Glutamatergic neuron (in vitro differentiated cells): ENCODE results near the gene MMP25. TPM values are rescaled to one million over a fixed set of nuclear protein-coding genes. Genes with fewer than 3 reads are reported as not detected.

Experiments used
- DNase-seq: peaks from one replicate; pipeline ENCODE4 v3.0.0; 2022
- H3K27ac Mint-ChIP-seq: one replicate; pipeline ENCODE4 v1.8.0; 2020; ENCODE audit warnings: mild to moderate bottlenecking, mixed read lengths, inconsistent platforms; ENCODE audit not compliant: unreplicated experiment
- H3K27me3 Mint-ChIP-seq: one replicate; pipeline ENCODE4 v1.8.0; 2020; ENCODE audit warnings: mild to moderate bottlenecking, moderate library complexity, mixed read lengths, inconsistent platforms; ENCODE audit not compliant: unreplicated experiment
- H3K36me3 Mint-ChIP-seq: one replicate; pipeline ENCODE4 v1.8.0; 2020; ENCODE audit warnings: mild to moderate bottlenecking, mixed read lengths, inconsistent platforms; ENCODE audit not compliant: unreplicated experiment
- H3K4me1 Mint-ChIP-seq: one replicate; pipeline ENCODE4 v1.8.0; 2020; ENCODE audit warnings: mild to moderate bottlenecking, low read depth, mixed read lengths, inconsistent platforms; ENCODE audit not compliant: unreplicated experiment
- H3K4me3 Mint-ChIP-seq: one replicate; pipeline ENCODE4 v1.8.0; 2020; ENCODE audit warnings: mild to moderate bottlenecking, mixed read lengths, inconsistent platforms; ENCODE audit not compliant: unreplicated experiment
- H3K9me3 Mint-ChIP-seq: one replicate; pipeline ENCODE4 v1.8.0; 2020; ENCODE audit warnings: mild to moderate bottlenecking, moderate library complexity, mixed read lengths, inconsistent platforms; ENCODE audit not compliant: unreplicated experiment
- long read RNA-seq: library from polyadenylated mRNA; unstranded; transcript quantifications from one replicate; pipeline ENCODE4 v2.0.0, GENCODE V29; 2020; ENCODE audit not compliant: unreplicated experiment
- total RNA-seq: library from RNA; stranded (reverse); fragmentation: NEBNext Ultra II Directional; extraction: Animal tissue kit (Norgen Biotek cat#: 25700); gene quantifications from one replicate; pipeline ENCODE4 v1.2.1, GENCODE V29; 2021; ENCODE audit not compliant: unreplicated experiment
- TF ChIP-seq, protein P1 (sequence below): fragments of 200-600 bp; sonication (generic); IDR thresholded peaks from one replicate; pipeline ENCODE4 v1.5.0; 2021; ENCODE audit not compliant: partially characterized antibody, unreplicated experiment

MMP25 gene
- not detected for total RNA-seq
- long read RNA-seq = 0 reads

DNA sequence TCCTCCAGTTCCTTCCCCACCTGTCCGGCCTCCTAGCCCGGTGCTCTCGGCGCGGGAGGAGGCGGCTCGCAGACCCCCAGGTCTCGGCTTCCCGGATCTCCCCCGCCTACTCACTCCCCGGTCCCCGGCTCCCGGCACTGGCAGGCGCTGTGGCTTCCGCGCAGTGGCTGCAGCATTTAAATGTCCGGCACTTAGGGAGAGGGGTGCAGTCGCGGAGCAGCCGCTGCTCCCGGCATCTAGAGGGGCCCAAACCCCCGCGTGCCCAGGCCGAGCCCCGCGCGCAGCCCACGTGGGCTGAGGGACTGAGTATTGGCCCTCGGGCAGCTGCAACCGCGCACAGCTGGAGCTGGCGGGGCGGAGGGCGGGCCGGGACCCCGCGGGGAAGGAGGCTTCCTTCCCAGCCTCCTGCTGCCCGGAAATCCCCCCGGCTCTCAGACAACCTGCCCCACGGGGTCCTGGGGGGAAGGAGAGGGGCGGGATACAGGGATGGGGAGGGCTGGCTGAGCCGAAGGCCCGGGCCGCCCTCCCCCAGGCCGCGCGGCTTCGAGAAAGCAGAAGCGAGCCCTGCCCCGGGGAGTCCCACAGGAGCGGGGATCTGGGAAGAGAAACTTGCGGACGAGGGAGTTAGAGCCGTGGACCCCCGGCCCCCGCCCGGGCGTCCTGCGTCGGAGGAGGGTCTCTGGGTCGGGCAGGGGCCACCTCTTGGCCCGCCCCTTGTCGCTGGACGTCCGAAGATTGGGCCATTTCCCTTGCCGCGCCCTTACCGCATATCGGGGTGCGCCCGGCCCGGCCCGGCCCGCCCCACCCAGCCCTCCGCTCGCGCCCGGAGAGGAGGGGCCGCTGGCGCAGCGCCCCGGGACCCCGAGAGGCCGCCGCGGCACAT is at the start of gene MMP25:
TSS of gene MMP25 (plus strand) at position 804 of the 883 bp plus-strand sequence. CDS start 357 bp downstream, outside the sequence.
- Mint-ChIP-seq H3K36me3 (peaks cover 6% of the 10 kb centered on the region), H3K27ac (no peak within 1 kb of the TSS), H3K4me1 (no peaks in the 10 kb centered on the region), H3K9me3 (peaks cover 10% of the 10 kb centered on the region), H3K4me3 (peak within 1 kb of the TSS; percentile 80), H3K27me3 (peaks cover 17% of the 10 kb centered on the region)
- TF ChIP-seq, protein P1, sequence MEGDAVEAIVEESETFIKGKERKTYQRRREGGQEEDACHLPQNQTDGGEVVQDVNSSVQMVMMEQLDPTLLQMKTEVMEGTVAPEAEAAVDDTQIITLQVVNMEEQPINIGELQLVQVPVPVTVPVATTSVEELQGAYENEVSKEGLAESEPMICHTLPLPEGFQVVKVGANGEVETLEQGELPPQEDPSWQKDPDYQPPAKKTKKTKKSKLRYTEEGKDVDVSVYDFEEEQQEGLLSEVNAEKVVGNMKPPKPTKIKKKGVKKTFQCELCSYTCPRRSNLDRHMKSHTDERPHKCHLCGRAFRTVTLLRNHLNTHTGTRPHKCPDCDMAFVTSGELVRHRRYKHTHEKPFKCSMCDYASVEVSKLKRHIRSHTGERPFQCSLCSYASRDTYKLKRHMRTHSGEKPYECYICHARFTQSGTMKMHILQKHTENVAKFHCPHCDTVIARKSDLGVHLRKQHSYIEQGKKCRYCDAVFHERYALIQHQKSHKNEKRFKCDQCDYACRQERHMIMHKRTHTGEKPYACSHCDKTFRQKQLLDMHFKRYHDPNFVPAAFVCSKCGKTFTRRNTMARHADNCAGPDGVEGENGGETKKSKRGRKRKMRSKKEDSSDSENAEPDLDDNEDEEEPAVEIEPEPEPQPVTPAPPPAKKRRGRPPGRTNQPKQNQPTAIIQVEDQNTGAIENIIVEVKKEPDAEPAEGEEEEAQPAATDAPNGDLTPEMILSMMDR = no peak
- peak; percentile 57 for DNase-seq

DNA sequence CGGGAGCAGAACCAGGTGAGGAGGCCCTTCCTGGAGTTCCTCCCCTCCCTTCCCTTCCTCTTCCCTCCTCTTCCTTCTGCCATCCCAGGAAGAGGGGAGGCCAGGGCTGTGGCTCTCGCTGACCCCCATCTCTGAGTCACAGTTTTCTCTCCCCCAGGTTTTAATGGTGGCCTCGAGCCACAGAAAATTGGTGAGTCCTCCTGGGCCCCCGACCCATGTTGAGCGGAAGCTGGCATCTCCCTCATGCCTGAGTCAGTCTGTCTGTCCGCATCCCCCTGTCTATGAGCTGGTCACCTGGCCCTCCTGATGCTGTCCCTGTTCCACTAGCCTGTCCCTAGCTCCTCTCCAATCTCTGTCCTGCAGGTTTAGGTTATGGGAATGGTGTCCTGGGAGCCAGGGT is 46.4 kb upstream of the MMP25 start:
- no peaks in the 10 kb centered on the region for H3K36me3 Mint-ChIP-seq
- no peak for DNase-seq
- H3K27me3 Mint-ChIP-seq = peaks cover 9% of the 10 kb centered on the region
- TF ChIP-seq, protein P1 = no peak
- no peaks in the 10 kb centered on the region for H3K4me1 Mint-ChIP-seq
- no peaks in the 10 kb centered on the region for H3K9me3 Mint-ChIP-seq
- no peak overlapping the region for H3K4me3 Mint-ChIP-seq
- H3K27ac Mint-ChIP-seq = no peak overlapping the region

DNA sequence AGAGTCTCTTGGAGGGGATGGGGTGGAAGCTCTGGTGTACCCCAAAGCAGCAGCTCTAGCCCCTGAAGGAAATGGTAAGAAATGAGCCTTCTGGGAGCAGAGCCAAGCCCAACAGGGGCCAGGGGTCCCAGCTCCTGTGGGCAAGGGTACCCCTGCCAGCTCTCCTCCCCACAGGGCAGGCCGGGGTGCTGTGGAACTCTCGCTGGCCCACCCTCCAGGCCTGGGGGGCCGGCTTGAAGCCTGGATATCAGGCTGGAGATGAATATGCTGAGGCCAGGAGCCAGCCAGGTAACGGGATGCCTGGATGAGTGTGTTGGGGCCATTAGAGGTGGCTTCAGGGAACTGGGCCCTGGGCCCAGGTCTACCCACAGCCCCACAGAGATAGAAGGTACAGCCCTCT is 45.8 kb upstream of the MMP25 start:
- TF ChIP-seq, protein P1 = no peak
- no peak overlapping the region for H3K27ac Mint-ChIP-seq
- H3K4me1 Mint-ChIP-seq = no peaks in the 10 kb centered on the region

DNA sequence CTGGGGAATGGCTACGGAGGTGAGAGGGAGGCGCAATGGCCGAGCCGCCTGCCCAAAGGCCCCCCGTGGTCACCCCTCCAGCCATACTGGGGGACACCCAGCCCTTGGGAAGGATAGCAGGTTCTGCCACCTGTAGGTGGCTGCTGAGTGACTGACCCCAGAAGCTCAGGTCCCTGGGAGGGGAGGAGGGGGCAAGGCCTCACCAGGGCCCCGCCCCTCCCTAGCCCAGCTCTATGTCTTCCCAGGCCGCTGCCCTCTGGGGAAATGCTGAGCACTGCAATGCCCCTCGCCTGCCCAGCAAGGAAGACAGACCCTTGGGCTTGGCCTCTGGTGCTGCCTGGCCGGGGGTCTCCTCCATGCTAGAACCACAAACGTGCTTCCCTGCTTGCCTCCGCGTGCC is 45.0 kb upstream of the MMP25 start:
- no peaks in the 10 kb centered on the region for H3K9me3 Mint-ChIP-seq
- TF ChIP-seq, protein P1 = no peak
- no peaks in the 10 kb centered on the region for H3K36me3 Mint-ChIP-seq
- H3K4me3 Mint-ChIP-seq = no peak overlapping the region
- peaks cover 8% of the 10 kb centered on the region for H3K27me3 Mint-ChIP-seq
- H3K4me1 Mint-ChIP-seq = no peaks in the 10 kb centered on the region
- no peak overlapping the region for H3K27ac Mint-ChIP-seq
- no peak for DNase-seq

More for the DNA sequence above, 45.8 kb upstream of the MMP25 start:
- DNase-seq = no peak
- no peak overlapping the region for H3K4me3 Mint-ChIP-seq
- H3K27me3 Mint-ChIP-seq = peaks cover 9% of the 10 kb centered on the region
- H3K9me3 Mint-ChIP-seq = no peaks in the 10 kb centered on the region
- H3K36me3 Mint-ChIP-seq = no peaks in the 10 kb centered on the region
